ENCODE measurements around the gene PCSK4. TPM values are rescaled to one million over a fixed set of nuclear protein-coding genes. Genes with fewer than 3 reads are reported as not detected.

PCSK4 gene
- total RNA-seq, 6 donors from 2014 or later = 2.7 to 47.1 (median 6.8) TPM

GRCh38 chr19:1487576-1488281, 2.4 kb downstream of the PCSK4 start:
- ATAC-seq (ENCODE audit: low FRiP score in 2 of 2) (no peak), DNase-seq (peak in 1 of 2 donors; percentile 83)
- H3K4me1 ChIP-seq = peaks cover 14 to 21% (median 19%) of the 10 kb centered on the region in 4 donors
- no peak overlapping the region for H3K27ac ChIP-seq
- H3K36me3 ChIP-seq = no peaks in the 10 kb centered on the region
- no peaks in the 10 kb centered on the region for H3K9me3 ChIP-seq
- H3K27me3 ChIP-seq = no peaks in the 10 kb centered on the region
- 88 to 92% methylated on average over 8 to 39 of the region's 40 CpGs for WGBS, 2 donors
- no peak overlapping the region for H3K4me3 ChIP-seq
- TF ChIP-seq CTCF (IDR thresholded peaks at IDR 0.05) = no peak

GRCh38 chr19:1486720-1487575, 3.2 kb downstream of the PCSK4 start:
- ATAC-seq (ENCODE audit: low FRiP score in 2 of 2) (no peak), DNase-seq (peak in 1 of 2 donors; percentile 84)
- no peaks in the 10 kb centered on the region for H3K9me3 ChIP-seq
- TF ChIP-seq EP300 (IDR thresholded peaks at IDR 0.05) (no peak), POLR2A (IDR thresholded peaks at IDR 0.05) (no peak), POLR2AphosphoS5 (IDR thresholded peaks at IDR 0.05) (no peak), CTCF (IDR thresholded peaks at IDR 0.05) (no peak)
- no peaks in the 10 kb centered on the region for H3K27me3 ChIP-seq
- no peak overlapping the region for H3K27ac ChIP-seq
- H3K4me3 ChIP-seq = no peak overlapping the region
- WGBS, 2 donors = 93 to 94% methylated on average over 17 to 56 of the region's 56 CpGs
- peaks cover 14 to 20% (median 19%) of the 10 kb centered on the region in 4 donors for H3K4me1 ChIP-seq
- H3K36me3 ChIP-seq = no peaks in the 10 kb centered on the region

- DNase-seq (no peak), ATAC-seq (ENCODE audit: low FRiP score in 2 of 2) (no peak)
- no peak overlapping the region for H3K27ac ChIP-seq
- H3K9me3 ChIP-seq = no peaks in the 10 kb centered on the region
- WGBS, 2 donors = 91 to 95% methylated on average over 11 to 15 of the region's 23 CpGs
- no peaks in the 10 kb centered on the region for H3K36me3 ChIP-seq
- no peaks in the 10 kb centered on the region for H3K27me3 ChIP-seq
- H3K4me3 ChIP-seq = no peak overlapping the region
- peaks cover 5 to 6% (median 6%) of the 10 kb centered on the region in 4 donors for H3K4me1 ChIP-seq
- TF ChIP-seq EP300 (IDR thresholded peaks at IDR 0.05) = no peak
- no peak for TF ChIP-seq CTCF (IDR thresholded peaks at IDR 0.05)
- no peak for TF ChIP-seq POLR2AphosphoS5 (IDR thresholded peaks at IDR 0.05)
- TF ChIP-seq POLR2A (IDR thresholded peaks at IDR 0.05) = no peak
These were observed 6.1 kb downstream of the PCSK4 start for GRCh38 chr19:1483979-1484428.

GRCh38 chr19:1483131-1483978, 6.8 kb downstream of the PCSK4 start:
- no peaks in the 10 kb centered on the region for H3K36me3 ChIP-seq
- no peaks in the 10 kb centered on the region for H3K9me3 ChIP-seq
- ATAC-seq (ENCODE audit: low FRiP score in 2 of 2) (no peak), DNase-seq (peak in 1 of 2 donors; percentile 86)
- no peaks in the 10 kb centered on the region for H3K27me3 ChIP-seq
- WGBS, 2 donors = 93 to 94% methylated on average over 33 to 62 of the region's 77 CpGs
- no peak overlapping the region for H3K4me3 ChIP-seq
- TF ChIP-seq CTCF (IDR thresholded peaks at IDR 0.05) = no peak
- H3K4me1 ChIP-seq = peaks cover 7 to 12% (median 9%) of the 10 kb centered on the region in 4 donors
- H3K27ac ChIP-seq = no peak overlapping the region

Measured in upper lobe of left lung (tissue), 6 donors.